Measurements from ENCODE around the gene LRRC28. TPM values are rescaled to one million over a fixed set of nuclear protein-coding genes. Genes with fewer than 3 reads are reported as not detected.

LRRC28 gene
- total and polyA plus RNA-seq, 2 of the 4 experiments (the other 2 are of a cell fraction), result 12.7 to 21.1 TPM

DNA sequence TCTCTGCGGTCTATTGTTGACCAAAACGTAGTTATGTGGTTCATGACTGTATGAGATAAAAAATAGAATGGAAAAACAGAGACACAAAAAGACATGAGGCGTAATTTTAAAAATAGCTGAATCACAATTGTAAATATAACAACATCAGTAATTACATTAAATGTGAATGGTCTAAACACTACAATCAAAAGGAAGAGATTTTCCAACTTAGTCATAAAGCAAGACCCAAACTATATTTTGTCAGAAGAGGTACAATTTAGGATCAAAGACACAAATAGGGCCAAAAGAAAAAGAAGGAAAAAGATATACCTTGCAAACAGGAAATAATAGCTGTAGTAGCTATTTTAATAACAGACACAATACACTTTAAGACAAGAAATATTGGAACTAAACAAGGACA is 61.5 kb downstream of the LRRC28 start:
- no peak overlapping the region for H2BK15ac ChIP-seq (ENCODE audit: low read depth, low read length)
- ChIA-PET CTCF (interaction anchor here (0.6 kb wide), 1 partner anchor 501 kb away, joined by 5 read pairs; no protein-coding TSS in a partner anchor), POLR2A (ENCODE audit: unreplicated experiment) (no interaction called here)
- no TSS peak for BruUV-seq (replicated peaks)
- dilution Hi-C loops (cut with HindIII; ENCODE audit: low sequenced_read_pairs, unreplicated experiment), result no loop called here
- in situ Hi-C loops (cut with MboI; ENCODE audit: low sequenced_read_pairs), result no loop called here
- intact Hi-C loops (cut with micrococcal nuclease), result no loop called here
- H2BK5ac ChIP-seq (ENCODE audit: low read depth, low read length, poor library complexity, severe bottlenecking), result no peak overlapping the region
- H2BK20ac ChIP-seq (ENCODE audit: low read depth, low read length), result no peak overlapping the region
- H3K23ac ChIP-seq (ENCODE audit: low read depth, low read length), result no peak overlapping the region
- no peaks in the 10 kb centered on the region; the same call in 1 of the 2 replicates for H3K9me1 ChIP-seq (ENCODE audit: insufficient read depth, low read length)
- H2AFZ ChIP-seq (replicated peaks; ENCODE audit: low read length, poor library complexity), result no peak overlapping the region
- H3K36me3 ChIP-seq (ENCODE audit: control insufficient read depth, insufficient read depth, low read length), result no peaks in the 10 kb centered on the region
- no peak overlapping the region for H3K4me3 ChIP-seq (ENCODE audit: insufficient read depth, low read depth, low read length)
- H3K9me3 ChIP-seq (ENCODE audit: control insufficient read depth, insufficient read depth, low read length), result peaks cover 5% of the 10 kb centered on the region; the same call in 1 of the 2 replicates
- H4K20me1 ChIP-seq (ENCODE audit: insufficient read depth, low read length), result no peaks in the 10 kb centered on the region
- no peak overlapping the region for H4K8ac ChIP-seq (ENCODE audit: low read depth in 2 of 2, low read length in 2 of 2)
- no peak overlapping the region for H3K56ac ChIP-seq (ENCODE audit: extremely low read depth, insufficient read depth, low read length)
- H3K9ac ChIP-seq (ENCODE audit: low read depth, low read length), result no peak overlapping the region
- ATAC-seq (ENCODE audit: low read depth) (no peak), DNase-seq (no peak)
- H4K5ac ChIP-seq (ENCODE audit: low read depth, low read length), result no peak overlapping the region
- H2AK9ac ChIP-seq (replicated peaks; ENCODE audit: low read depth, low read length, poor library complexity), result no peak overlapping the region
- no peak overlapping the region for H3K4me2 ChIP-seq (ENCODE audit: low read depth, low read length)
- no peak overlapping the region for H2BK120ac ChIP-seq (ENCODE audit: low read depth, low read length)
- no peak overlapping the region for H3K27ac ChIP-seq (ENCODE audit: insufficient read depth, low read length)
- no peak overlapping the region for H3K14ac ChIP-seq (replicated peaks; ENCODE audit: low read depth, low read length)
- no peaks in the 10 kb centered on the region for H3K79me1 ChIP-seq (ENCODE audit: low read depth in 1 of 2, low read length in 2 of 2)
- no peaks in the 10 kb centered on the region for H3K27me3 ChIP-seq (ENCODE audit: control insufficient read depth, insufficient read depth, low read length)
- H3K4me1 ChIP-seq (ENCODE audit: control insufficient read depth, insufficient read depth, low read length), result peaks cover 1% of the 10 kb centered on the region; the same call in 1 of the 2 replicates
- H4K91ac ChIP-seq (ENCODE audit: insufficient read depth, low read depth, low read length), result no peak overlapping the region
- no peak overlapping the region for H3K4ac ChIP-seq (ENCODE audit: low read depth, low read length)
- no CpG with 5 or more reads among the region's 3 CpGs for WGBS, 2 experiments (ENCODE audit: extremely low coverage in 2 of 2, insufficient read length in 1 of 2)
- TF ChIP-seq, protein P1, sequence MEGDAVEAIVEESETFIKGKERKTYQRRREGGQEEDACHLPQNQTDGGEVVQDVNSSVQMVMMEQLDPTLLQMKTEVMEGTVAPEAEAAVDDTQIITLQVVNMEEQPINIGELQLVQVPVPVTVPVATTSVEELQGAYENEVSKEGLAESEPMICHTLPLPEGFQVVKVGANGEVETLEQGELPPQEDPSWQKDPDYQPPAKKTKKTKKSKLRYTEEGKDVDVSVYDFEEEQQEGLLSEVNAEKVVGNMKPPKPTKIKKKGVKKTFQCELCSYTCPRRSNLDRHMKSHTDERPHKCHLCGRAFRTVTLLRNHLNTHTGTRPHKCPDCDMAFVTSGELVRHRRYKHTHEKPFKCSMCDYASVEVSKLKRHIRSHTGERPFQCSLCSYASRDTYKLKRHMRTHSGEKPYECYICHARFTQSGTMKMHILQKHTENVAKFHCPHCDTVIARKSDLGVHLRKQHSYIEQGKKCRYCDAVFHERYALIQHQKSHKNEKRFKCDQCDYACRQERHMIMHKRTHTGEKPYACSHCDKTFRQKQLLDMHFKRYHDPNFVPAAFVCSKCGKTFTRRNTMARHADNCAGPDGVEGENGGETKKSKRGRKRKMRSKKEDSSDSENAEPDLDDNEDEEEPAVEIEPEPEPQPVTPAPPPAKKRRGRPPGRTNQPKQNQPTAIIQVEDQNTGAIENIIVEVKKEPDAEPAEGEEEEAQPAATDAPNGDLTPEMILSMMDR (conservative IDR thresholded peaks at IDR 0.05; ENCODE audit: low read depth, low read length), result no peak
- TF ChIP-seq BHLHE40 (IDR thresholded peaks at IDR 0.05; ENCODE audit: low read depth, low read length) (no peak), CHD1 (IDR thresholded peaks at IDR 0.05; ENCODE audit: low read depth, low read length) (no peak), RAD21 (IDR thresholded peaks at IDR 0.05; ENCODE audit: low read length) (no peak), MXI1 (IDR thresholded peaks at IDR 0.05; ENCODE audit: borderline replicate concordance, low read depth, low read length) (no peak), CEBPB (IDR thresholded peaks at IDR 0.05; ENCODE audit: low read depth, low read length) (no peak), MAFK (IDR thresholded peaks at IDR 0.05; ENCODE audit: low read depth, low read length) (no peak), POLR2A (IDR thresholded peaks at IDR 0.05; ENCODE audit: low read depth, low read length) (no peak), MAZ (IDR thresholded peaks at IDR 0.05; ENCODE audit: borderline replicate concordance, low read depth, low read length) (no peak), RCOR1 (IDR thresholded peaks at IDR 0.05; ENCODE audit: insufficient replicate concordance, low read length) (no peak), RFX5 (IDR thresholded peaks at IDR 0.05; ENCODE audit: low read depth, low read length) (no peak), FOS (IDR thresholded peaks at IDR 0.05; ENCODE audit: low read depth, low read length) (no peak), NFE2L2 (IDR thresholded peaks at IDR 0.05; ENCODE audit: low read depth, low read length) (no peak), SMC3 (IDR thresholded peaks at IDR 0.05; ENCODE audit: low read depth, low read length) (no peak)
- TF ChIP-seq, protein P2, sequence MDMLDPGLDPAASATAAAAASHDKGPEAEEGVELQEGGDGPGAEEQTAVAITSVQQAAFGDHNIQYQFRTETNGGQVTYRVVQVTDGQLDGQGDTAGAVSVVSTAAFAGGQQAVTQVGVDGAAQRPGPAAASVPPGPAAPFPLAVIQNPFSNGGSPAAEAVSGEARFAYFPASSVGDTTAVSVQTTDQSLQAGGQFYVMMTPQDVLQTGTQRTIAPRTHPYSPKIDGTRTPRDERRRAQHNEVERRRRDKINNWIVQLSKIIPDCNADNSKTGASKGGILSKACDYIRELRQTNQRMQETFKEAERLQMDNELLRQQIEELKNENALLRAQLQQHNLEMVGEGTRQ (IDR thresholded peaks at IDR 0.05; ENCODE audit: low read depth, low read length), result no peak
- TF ChIP-seq, protein P3, sequence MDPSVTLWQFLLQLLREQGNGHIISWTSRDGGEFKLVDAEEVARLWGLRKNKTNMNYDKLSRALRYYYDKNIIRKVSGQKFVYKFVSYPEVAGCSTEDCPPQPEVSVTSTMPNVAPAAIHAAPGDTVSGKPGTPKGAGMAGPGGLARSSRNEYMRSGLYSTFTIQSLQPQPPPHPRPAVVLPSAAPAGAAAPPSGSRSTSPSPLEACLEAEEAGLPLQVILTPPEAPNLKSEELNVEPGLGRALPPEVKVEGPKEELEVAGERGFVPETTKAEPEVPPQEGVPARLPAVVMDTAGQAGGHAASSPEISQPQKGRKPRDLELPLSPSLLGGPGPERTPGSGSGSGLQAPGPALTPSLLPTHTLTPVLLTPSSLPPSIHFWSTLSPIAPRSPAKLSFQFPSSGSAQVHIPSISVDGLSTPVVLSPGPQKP (IDR thresholded peaks at IDR 0.05; ENCODE audit: borderline replicate concordance, low read depth, low read length), result no peak
- no peak overlapping the region for H3K18ac ChIP-seq (ENCODE audit: low read depth, low read length)
- no peak overlapping the region for H2AK5ac ChIP-seq (ENCODE audit: low read depth, low read length)
